HG03558 (cell line): ENCODE data around the gene AP3S1.
"Not testable (repeated sequence)": the region's sequence is repeated elsewhere in the genome, so short reads cannot be mapped to it uniquely, and the experiment has no call there.

Experiments used
- ATAC-seq: cut with Tn5 transposase; IDR thresholded peaks from one replicate; pipeline ENCODE4 v1.9.1; 2021; ENCODE audit warnings: moderate number of reproducible peaks; ENCODE audit not compliant: unreplicated experiment; ENCODE audit errors: extremely low read depth

Gene AP3S1

DNA sequence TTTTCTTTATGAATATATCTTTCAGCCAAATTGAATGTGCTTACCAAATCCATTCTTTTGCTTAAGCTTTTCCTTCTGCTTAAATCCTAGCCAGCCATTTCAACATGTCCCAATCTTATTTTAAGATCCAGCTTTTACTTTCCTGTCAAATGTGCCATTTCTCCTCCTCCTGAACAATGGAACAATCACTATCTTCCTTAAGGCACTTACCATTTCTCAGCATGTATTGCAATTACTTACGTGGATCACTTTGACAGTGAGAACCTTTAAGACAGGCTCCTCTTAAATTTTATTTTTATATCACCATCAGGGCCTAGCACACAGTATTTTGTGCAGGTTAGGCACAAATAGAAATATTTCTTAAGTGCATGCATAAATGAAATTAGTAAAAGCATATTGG is 20.9 kb upstream of the AP3S1 start:
- ATAC-seq, result no peak

- not testable (repeated sequence) for ATAC-seq
Measured at GRCh38 chr5:115824983-115825382, 16.8 kb upstream of the AP3S1 start.

DNA sequence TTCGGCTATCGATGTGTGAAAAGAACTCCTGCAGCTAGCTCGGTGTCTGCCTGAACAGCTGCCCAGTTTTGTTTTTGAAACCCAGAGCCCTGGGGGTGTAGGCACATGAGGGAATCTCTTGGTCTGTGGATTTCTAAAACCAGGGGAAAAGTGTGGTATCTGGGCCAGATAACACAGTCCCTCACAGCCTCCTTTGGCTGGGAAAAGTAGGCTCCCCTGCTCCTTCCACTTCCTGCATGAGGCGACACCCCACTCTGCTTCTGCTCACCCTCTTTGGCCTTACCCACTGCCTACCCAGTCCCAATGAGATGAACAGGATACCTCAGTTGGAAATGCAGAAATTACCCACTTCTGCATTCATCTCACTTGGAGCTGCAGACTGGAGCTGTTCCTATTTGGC is 15.8 kb upstream of the AP3S1 start:
- ATAC-seq, result no peak

- ATAC-seq, result no peak
Measured at GRCh38 chr5:115829913-115830312, 11.8 kb upstream of the AP3S1 start.

DNA sequence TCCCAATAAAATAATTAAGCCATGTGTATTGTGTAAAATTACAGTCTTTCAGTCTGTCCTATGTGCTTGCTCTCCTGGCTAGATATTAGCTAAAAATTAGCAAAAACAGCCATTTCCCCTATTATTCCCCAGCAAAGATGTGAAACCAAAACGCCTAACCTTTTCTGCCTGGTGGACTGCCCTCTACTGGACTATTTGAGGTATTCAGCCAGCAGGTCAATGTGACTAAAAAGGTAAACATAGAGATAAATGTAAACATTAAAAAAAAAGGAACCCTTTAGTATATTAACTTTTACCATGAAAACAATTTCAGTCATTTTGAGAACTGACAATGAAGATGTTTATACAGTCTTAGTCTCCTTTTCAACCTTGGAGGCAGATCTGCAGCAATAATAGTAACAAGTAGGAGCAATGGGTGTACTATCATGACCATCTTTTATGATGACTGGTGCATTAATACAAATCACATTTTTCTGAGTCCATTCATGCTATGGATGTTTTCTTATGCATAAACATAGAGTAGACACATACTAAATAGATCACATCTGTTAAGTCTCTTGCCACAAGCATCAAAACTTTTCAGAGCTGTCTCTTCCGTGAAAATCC is 10.5 kb upstream of the AP3S1 start:
- ATAC-seq, result peak; percentile 56

DNA sequence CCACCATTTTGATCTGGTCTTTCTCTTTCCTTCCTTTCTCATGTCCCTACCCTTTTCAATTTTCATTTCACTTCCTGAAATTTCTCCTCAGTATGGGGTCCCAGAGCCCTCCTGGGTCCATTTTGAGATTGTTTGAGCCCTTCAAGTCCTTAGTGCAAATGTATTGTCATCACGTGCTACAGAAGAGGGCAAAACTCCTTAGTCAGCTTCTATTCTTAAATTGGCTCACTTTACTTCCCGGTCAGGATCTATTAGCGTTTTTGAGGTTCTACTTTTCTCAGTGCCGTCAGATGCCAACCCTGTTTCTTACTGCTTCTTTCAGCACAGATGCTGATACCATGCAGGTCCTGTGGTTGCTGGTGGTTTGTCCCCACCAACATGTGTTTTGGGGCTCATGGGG is 6.3 kb upstream of the AP3S1 start:
- ATAC-seq, result no peak

- no peak for ATAC-seq
Measured at GRCh38 chr5:115838885-115839518, 2.7 kb upstream of the AP3S1 start.

- no peak for ATAC-seq
Measured at GRCh38 chr5:115840873-115841272, 862 bp upstream of the AP3S1 start.

DNA sequence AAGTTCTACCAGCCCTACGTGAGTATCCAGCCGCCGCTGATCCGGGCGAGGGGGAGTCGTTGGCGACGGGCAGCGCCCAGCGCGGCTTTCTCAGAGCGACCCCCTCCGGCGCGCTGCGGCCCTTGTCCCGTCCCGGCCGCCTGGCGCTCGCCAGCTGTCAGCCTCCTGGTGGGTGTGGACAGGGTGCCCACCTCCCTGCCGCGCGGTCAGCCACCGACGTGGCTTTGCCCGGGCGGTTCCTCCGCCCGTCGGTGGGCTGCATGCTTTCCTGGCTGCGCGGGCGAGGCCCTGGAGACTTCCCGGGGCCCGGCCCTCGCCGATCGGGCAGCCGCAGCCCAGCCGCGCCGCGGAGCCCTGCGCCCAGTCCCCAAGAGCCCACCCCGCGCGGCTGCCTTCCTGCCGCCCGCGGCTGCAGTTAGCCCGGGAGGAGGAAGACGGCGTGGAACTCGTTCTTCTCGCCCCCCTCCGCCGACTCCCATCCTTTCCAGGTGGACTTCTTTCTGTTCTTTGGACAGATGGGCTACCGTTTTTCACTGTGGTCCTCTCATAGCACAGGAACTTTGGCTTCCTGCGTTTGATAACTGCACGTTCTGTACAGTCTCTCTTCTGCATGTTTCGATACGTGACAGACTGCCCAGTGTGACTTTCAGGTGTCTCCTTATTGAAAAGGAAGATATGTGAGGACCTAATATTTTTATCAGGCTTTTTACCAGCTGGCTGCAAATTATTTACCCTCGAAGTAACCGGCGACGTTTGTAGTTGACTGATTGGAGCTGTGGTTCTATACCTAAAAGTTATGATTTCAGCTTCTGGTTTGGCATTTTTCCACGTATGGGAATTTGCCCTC is 577 bp downstream of the AP3S1 start:
- ATAC-seq, result peak; percentile 21

GRCh38 chr5:115842952-115843351 is 1.2 kb downstream of the AP3S1 start:
- no peak for ATAC-seq

DNA sequence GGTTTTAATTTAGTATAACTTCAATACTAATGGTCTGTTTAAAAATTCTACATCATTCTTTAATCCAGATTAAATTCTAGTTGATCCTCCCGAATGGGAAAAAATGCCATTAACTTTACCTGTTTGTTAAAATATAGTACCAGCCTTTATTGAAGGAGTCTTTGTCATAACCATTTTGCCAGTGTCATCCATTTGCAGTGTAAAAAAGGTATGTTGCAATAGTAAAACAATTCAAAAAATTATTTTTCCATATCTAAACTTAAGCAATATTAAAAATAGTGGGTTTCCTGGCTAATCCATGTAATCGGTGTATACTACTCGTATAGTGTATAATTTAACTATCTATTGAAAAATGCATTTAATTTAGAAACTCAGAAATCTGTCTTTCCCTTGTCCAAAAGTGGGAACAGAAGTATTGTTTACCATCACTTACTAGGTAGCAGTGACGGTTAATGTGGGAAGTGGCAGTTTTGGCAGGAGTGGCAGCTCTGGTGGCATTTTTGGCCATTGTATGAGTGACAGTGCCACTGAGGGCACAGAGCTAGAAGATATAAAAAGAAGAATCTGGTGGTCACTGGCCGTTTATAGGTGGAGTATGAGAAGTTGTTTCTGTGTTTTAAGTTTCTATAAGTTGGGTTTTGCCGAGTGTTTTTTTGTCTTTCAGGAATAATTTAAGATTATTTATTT is 1.9 kb downstream of the AP3S1 start:
- ATAC-seq, result no peak

GRCh38 chr5:115844321-115844817 is 2.6 kb downstream of the AP3S1 start:
- no peak for ATAC-seq

GRCh38 chr5:115847290-115847689 is 5.6 kb downstream of the AP3S1 start:
- no peak for ATAC-seq

- ATAC-seq, result no peak
Measured at GRCh38 chr5:115849258-115849798, 7.6 kb downstream of the AP3S1 start.

DNA sequence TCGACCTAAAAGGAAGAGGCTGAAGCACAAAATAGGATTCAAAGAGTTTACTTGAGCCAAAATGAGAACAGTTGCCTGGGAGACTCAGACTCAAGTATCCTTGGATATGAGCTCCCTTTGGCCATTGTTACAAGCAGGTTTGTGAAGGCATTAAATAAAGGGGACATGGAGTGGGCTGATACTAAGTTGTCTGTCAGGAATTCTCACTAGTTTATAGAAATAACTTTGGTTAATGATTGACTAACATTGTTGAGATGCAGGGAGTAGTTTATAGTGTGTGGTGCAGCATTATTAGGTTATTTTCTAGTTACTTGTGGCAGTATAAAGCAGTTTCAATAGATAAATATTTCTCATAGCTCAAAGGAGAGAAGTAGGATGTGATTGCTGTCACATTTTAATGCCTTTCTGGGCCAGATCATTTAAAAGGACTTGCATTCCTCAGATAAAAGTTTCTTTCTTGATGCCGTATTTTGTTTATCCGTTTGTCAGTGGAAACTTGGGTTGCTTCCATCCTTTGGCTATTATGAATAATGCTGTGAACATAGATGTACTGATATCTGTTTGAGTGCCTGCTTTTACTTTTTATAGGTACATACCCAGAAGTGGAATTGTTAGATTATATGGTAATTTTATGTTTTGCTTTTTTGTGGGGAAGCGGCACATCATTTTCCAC is 9.1 kb downstream of the AP3S1 start:
- ATAC-seq, result no peak

DNA sequence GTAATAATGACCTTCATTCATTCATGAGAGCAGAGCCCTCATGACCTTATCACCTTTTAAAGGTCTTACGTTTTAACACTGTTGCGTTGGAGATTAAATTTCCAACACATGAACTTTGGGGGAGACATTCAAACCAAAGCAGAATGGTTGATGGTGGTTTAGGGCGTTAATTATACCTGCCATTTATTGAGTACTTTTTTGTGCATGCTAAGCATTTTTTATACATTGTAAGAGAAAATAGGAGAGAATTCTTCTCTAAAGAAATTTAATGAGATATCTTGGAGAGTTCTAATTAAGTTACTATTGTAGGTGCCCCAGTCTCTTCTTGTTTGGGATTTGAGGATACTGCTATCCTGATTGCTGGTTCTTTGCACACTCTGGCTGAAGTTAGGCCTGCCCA is 12.4 kb downstream of the AP3S1 start:
- ATAC-seq, result no peak

DNA sequence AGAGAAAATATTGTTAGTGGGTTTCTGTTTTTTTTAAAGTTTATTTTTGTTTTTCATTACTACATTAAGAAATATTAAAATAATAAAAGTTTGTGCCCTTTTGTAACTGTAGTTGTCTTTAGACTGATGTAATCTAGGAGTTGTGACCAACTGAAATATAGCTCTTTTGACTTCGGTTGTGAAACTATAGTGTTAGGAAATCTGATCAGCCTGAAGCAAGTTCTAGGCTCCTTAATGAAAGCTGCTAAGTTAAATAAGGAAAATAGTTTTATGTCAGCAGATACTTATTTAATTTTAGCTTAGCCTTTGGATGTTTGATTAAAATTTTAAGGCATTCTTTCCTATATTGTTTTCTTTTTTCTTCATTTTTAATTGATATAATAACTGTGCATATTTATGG is 14.2 kb downstream of the AP3S1 start:
- ATAC-seq, result no peak

GRCh38 chr5:115857057-115857479 is 15.3 kb downstream of the AP3S1 start:
- no peak for ATAC-seq

DNA sequence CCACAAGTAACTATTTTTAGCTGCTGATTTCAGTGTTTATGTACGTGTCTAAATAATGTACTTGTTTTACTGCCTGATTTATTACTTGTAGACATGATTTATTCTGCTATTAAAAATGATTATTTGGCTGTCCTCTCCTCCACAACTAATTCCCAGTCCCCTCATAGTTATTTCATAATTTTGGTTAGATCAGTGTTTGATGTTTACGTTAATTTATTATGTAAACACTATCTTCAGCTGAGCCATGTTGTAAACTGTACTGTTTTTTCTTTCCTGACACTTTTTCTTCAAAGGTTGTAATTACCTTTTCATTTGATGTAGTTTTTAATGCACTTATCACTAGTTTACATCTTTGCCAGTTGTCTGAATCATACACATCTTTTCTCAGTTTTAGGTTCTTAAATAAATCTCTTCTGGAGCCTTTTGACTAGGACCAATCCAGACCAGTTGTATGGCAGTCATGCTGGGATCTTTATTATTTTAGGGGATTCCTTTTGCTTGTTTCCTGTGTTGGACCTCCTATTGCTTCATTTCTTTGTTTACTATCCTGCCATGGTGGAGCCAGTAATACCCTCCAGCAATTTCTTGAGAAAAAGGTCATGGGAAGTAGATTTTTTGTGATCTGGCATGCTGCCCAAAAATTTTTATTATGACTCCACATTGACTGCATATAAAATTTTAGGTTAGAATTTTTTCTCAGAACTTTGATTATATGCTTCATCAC is 16.1 kb downstream of the AP3S1 start:
- ATAC-seq, result no peak
